Hepatocyte (in vitro differentiated cells): ENCODE results near the gene PNMA6F.

Source experiments
- EZH2 ChIP-seq: fragments of 200-600 bp; sonication (generic); IDR thresholded peaks from 2 replicates; pipeline ENCODE4 v1.6.1; 2016; ENCODE audit warnings: antibody characterized with exemption, mild to moderate bottlenecking, borderline replicate concordance
- TF ChIP-seq, protein P1 (sequence below): fragments of 200-600 bp; sonication (generic); IDR thresholded peaks from 2 replicates; pipeline ENCODE4 v1.5.1; 2016; ENCODE audit warnings: antibody characterized with exemption, mild to moderate bottlenecking; ENCODE audit not compliant: poor library complexity

DNA sequence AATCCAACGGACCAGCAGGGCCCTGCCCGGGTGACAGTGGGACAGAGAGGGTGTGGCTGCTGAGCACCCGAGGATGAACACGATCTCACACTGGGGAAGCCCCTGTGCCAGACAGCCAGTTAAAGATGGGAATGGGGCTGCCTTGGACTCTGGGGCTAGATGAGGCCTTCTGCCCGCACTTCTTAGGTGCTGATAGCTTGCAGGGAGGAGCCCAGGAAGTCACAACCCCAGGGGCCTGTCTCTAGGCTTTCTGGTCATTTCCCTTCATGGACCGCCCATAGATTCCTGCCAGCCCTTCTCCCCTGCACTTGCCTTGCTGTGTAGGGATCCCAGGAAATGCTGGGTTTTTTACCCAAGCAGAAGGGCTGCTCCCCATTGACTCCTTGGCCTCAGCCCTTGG lies 18.5 kb upstream of the PNMA6F start:
- TF ChIP-seq, protein P1, sequence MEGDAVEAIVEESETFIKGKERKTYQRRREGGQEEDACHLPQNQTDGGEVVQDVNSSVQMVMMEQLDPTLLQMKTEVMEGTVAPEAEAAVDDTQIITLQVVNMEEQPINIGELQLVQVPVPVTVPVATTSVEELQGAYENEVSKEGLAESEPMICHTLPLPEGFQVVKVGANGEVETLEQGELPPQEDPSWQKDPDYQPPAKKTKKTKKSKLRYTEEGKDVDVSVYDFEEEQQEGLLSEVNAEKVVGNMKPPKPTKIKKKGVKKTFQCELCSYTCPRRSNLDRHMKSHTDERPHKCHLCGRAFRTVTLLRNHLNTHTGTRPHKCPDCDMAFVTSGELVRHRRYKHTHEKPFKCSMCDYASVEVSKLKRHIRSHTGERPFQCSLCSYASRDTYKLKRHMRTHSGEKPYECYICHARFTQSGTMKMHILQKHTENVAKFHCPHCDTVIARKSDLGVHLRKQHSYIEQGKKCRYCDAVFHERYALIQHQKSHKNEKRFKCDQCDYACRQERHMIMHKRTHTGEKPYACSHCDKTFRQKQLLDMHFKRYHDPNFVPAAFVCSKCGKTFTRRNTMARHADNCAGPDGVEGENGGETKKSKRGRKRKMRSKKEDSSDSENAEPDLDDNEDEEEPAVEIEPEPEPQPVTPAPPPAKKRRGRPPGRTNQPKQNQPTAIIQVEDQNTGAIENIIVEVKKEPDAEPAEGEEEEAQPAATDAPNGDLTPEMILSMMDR: no peak
- no peak for TF ChIP-seq EZH2
